KMS-11 (cell line): ENCODE results near the gene MYO9B.
"Not testable (repeated sequence)": the region's sequence is repeated elsewhere in the genome, so short reads cannot be mapped to it uniquely, and the experiment has no call there.

Experiments
- H2AFZ ChIP-seq: fragments of 200-600 bp; sonication (generic); 2 replicates; pipeline ENCODE4 v1.6.1; 2016; ENCODE audit warnings: antibody characterized with exemption, mixed run types, low read depth
- H3K27ac ChIP-seq: fragments of 200-600 bp; sonication (generic); 2 replicates; pipeline ENCODE4 v1.6.1; 2016; ENCODE audit warnings: mild to moderate bottlenecking, mixed run types
- H3K27me3 ChIP-seq: fragments of 200-600 bp; sonication (generic); 2 replicates; pipeline ENCODE4 v1.6.1; 2017; ENCODE audit warnings: mild to moderate bottlenecking, low read depth, mixed run types, moderate library complexity; ENCODE audit not compliant: insufficient read depth
- H3K36me3 ChIP-seq: fragments of 200-600 bp; sonication (generic); 2 replicates; pipeline ENCODE4 v1.6.1; 2017; ENCODE audit warnings: mild to moderate bottlenecking, mixed run types; ENCODE audit not compliant: insufficient read depth
- H3K4me1 ChIP-seq: fragments of 200-600 bp; sonication (generic); 2 replicates; pipeline ENCODE4 v1.6.1; 2016; ENCODE audit warnings: mild to moderate bottlenecking, low read depth, mixed run types; ENCODE audit not compliant: poor library complexity, severe bottlenecking
- H3K4me2 ChIP-seq: fragments of 200-600 bp; sonication (generic); 2 replicates; pipeline ENCODE4 v1.7.0; 2016; ENCODE audit warnings: mild to moderate bottlenecking, mixed run types
- H3K4me3 ChIP-seq: fragments of 200-600 bp; sonication (generic); IDR thresholded peaks from 2 replicates; pipeline ENCODE4 v1.6.1; 2017; ENCODE audit warnings: low read depth, low read length, mixed read lengths; ENCODE audit not compliant: insufficient read depth
- H3K79me2 ChIP-seq: fragments of 200-600 bp; sonication (generic); 2 replicates; pipeline ENCODE4 v1.6.1; 2016; ENCODE audit warnings: low read depth, mixed run types; ENCODE audit not compliant: insufficient read depth
- H3K9ac ChIP-seq: fragments of 200-600 bp; sonication (generic); 2 replicates; pipeline ENCODE4 v1.6.1; 2016; ENCODE audit warnings: mild to moderate bottlenecking, mixed run types
- H4K20me1 ChIP-seq: fragments of 200-600 bp; sonication (generic); 2 replicates; pipeline ENCODE4 v1.6.1; 2016; ENCODE audit warnings: mild to moderate bottlenecking, mixed run types; ENCODE audit not compliant: insufficient read depth
- CTCF ChIP-seq: fragments of 200-600 bp; sonication (generic); conservative IDR thresholded peaks from 2 replicates; pipeline ENCODE4 v1.6.1; 2017; ENCODE audit warnings: low read depth, mild to moderate bottlenecking, antibody characterized with exemption, low read length, moderate library complexity, mixed read lengths

Gene MYO9B

GRCh38 chr19:17091758-17092333, 16.3 kb downstream of the MYO9B start:
- H3K4me3 ChIP-seq: no peak overlapping the region
- H3K27me3 ChIP-seq: no peaks in the 10 kb centered on the region
- no peak overlapping the region for H2AFZ ChIP-seq
- H4K20me1 ChIP-seq: no peaks in the 10 kb centered on the region
- H3K79me2 ChIP-seq: peaks cover 10% of the 10 kb centered on the region; the same call in 1 of the 2 replicates
- no peak overlapping the region for H3K27ac ChIP-seq
- no peak overlapping the region for H3K9ac ChIP-seq
- no peaks in the 10 kb centered on the region for H3K4me1 ChIP-seq
- H3K4me2 ChIP-seq: no peak overlapping the region
- TF ChIP-seq CTCF: no peak
- H3K36me3 ChIP-seq: no peaks in the 10 kb centered on the region

DNA sequence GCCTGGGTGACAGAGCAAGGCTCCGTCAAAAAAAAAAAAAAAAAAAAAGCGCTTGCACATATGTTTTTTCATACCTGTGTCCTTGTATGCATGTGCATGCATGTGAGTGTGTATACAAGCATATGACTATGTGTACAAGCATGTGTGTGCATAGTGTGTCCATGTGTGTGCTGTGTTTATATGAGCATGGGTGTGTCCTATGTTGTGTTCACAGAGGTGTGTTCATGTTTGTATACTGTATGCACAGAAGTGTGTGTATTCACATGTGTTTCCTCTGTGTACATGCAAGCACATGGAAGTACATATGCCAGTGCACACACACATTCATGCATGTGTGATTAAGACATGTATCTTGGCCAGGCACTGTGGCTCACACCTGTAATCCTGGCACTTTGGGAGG, 17.1 kb downstream of the MYO9B start:
- Histone ChIP-seq H3K4me3 (no peak overlapping the region), H3K9ac (no peak overlapping the region), H3K27me3 (no peaks in the 10 kb centered on the region), H3K36me3 (no peaks in the 10 kb centered on the region), H3K27ac (no peak overlapping the region), H3K79me2 (peaks cover 10% of the 10 kb centered on the region; the same call in 1 of the 2 replicates), H3K4me2 (no peak overlapping the region), H2AFZ (no peak overlapping the region), H3K4me1 (peaks cover 8% of the 10 kb centered on the region), H4K20me1 (no peaks in the 10 kb centered on the region)
- TF ChIP-seq CTCF: no peak

- not testable (repeated sequence) for H4K20me1 ChIP-seq
These were observed 19.1 kb downstream of the MYO9B start for GRCh38 chr19:17094694-17095093.

GRCh38 chr19:17095141-17095919, 19.8 kb downstream of the MYO9B start:
- Histone ChIP-seq H3K9ac (no peak overlapping the region), H3K27ac (no peak overlapping the region), H3K36me3 (no peaks in the 10 kb centered on the region), H3K79me2 (peaks cover 17% of the 10 kb centered on the region; the same call in 1 of the 2 replicates), H3K4me1 (peaks cover 10% of the 10 kb centered on the region), H4K20me1 (no peaks in the 10 kb centered on the region), H3K27me3 (no peaks in the 10 kb centered on the region), H2AFZ (no peak overlapping the region), H3K4me2 (no peak overlapping the region), H3K4me3 (no peak overlapping the region)
- no peak for TF ChIP-seq CTCF

More at GRCh38 chr19:17094694-17095093, 19.1 kb downstream of the MYO9B start:
- Histone ChIP-seq H3K4me1 (peaks cover 10% of the 10 kb centered on the region), H3K79me2 (peaks cover 17% of the 10 kb centered on the region; the same call in 1 of the 2 replicates)
- H3K27me3 ChIP-seq, H3K4me2 ChIP-seq, H3K36me3 ChIP-seq, H3K27ac ChIP-seq, H2AFZ ChIP-seq, H3K9ac ChIP-seq, H3K4me3 ChIP-seq: not testable (repeated sequence)
